Skeletal muscle cell (primary cell): Measurements from ENCODE around the gene UGT2A2.
"Not testable (repeated sequence)": the region's sequence is repeated elsewhere in the genome, so short reads cannot be mapped to it uniquely, and the experiment has no call there.

ENCODE experiments used
- DNase-seq: peaks from one replicate; pipeline ENCODE4 v3.0.0-alpha.2; 2010; ENCODE audit warnings: low read depth
- H3K4me3 ChIP-seq: 2 replicates; pipeline ENCODE4 v1.5.1; 2011; ENCODE audit warnings: low read depth, mild to moderate bottlenecking, control low read depth, low read length, moderate library complexity

The UGT2A2 gene

DNA sequence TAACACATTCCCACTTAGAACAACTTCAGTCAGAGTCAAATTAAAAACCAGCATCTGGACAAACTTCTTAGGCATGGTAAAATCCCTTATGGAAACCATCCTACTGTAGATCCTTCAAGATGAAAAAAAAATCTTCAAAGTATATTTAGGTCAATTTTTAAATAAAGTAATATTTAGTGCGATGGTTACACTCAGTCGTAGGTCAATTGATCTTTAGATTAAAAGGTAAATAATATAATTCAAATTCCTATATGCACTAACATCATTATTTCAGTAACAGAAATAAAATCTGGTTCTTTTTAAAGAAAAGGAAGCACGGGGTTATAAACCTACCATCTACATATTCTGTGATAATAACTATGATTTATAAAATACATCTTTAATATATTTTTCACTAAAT, at the start of gene UGT2A2:
Gene UGT2A2 (minus strand): TSS at position 101 of the 400 bp plus-strand sequence. CDS start 2 bp downstream, at position 99.
- no peak for DNase-seq
- H3K4me3 ChIP-seq = no peak within 1 kb of the TSS

DNA sequence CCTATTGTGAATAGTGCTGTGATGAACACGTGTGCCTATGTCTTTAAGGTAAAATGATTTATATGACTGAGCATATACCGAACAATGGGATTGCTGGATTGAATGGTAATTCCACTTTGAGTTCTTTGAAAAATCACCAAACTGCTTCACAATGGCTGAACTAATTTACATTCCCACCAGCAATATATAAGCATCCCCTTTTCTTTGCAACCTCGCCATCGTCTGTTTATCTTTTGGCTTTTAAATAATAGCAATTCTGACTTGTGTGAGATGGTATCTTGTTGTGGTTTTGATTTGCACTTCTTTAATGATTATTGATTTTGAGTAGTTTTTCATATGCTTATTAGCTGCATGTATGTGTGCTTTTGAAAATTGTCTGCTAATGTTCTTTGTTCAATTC, 45.4 kb upstream of the UGT2A2 start:
- DNase-seq = no peak
- no peak overlapping the region for H3K4me3 ChIP-seq

- no peak overlapping the region for H3K4me3 ChIP-seq
These were observed 29.2 kb upstream of the UGT2A2 start for GRCh38 chr4:69668680-69669079.

GRCh38 chr4:69664009-69664408, 24.6 kb upstream of the UGT2A2 start:
- not testable (repeated sequence) for DNase-seq, H3K4me3 ChIP-seq

More at GRCh38 chr4:69668680-69669079, 29.2 kb upstream of the UGT2A2 start:
- no peak for DNase-seq

- H3K4me3 ChIP-seq, DNase-seq: not testable (repeated sequence)
These were observed 21.8 kb upstream of the UGT2A2 start for GRCh38 chr4:69661130-69661803.

DNA sequence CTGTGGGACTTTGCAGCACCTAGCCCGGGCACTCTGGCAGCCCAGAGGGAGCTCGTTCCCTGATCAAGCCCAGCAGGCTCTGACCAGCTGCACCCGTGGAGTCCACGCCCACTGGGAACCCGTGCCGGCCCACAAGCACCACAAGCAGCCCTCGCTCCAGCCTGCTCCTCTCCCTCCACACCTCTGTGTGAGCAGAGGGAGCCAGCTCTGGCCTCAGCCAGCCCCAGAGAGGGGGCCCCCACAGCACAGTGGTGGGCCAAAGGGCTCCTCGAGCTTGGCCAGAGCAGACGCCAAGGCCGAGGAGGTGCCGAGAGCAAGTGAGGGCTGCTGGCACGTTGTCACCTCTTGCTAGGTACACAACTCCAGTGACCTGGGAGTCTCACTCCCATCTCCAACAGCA, 18.7 kb upstream of the UGT2A2 start:
- no peak overlapping the region for H3K4me3 ChIP-seq
- no peak for DNase-seq

- H3K4me3 ChIP-seq = no peak overlapping the region
- DNase-seq = no peak
These were observed 17.3 kb upstream of the UGT2A2 start for GRCh38 chr4:69656653-69657158.

DNA sequence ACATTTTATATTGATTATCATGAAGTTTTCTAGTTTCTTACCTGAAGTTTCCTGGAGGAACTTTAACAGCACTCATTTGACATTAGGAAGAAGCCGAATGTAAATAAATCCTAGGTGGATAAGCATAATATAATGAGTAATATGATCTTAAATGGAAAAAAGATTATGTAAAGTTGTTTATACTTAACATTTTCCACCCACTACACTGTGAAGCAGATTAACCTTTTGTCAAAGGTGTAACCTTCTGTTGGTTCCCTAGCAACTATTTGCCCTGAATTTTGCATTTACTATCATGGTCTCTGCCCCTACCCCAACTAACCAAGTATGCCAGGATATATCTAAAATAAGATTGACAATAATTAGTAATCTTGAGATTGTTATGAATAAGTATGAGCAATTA, 13.7 kb upstream of the UGT2A2 start, which contains the start of gene UGT2A1:
Gene UGT2A1 (minus strand): TSS at position 101 of the 400 bp plus-strand sequence. CDS start 5,603 bp downstream, outside the sequence.
- no peak for DNase-seq
- H3K4me3 ChIP-seq = no peak within 1 kb of the TSS

GRCh38 chr4:69650872-69651271, 11.4 kb upstream of the UGT2A2 start:
- no peak overlapping the region for H3K4me3 ChIP-seq
- DNase-seq = no peak

DNA sequence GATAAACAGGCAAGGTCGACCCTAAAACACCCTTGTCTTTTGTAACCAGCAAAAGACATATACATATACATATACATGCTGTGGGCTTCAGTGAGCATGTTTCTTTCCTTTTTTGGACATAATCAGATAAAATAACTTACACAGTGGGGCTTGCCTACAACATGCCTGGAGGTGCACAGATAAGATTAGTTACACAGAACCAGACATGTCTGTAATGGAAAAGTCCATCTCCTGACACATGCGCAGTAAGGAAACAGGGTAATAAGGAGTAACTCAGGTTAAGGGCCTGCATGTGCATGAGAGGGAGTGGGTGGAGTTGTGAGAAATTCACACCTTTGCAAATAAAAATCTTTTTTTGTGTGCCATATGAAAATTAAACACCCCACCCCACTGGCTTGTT, 10.2 kb upstream of the UGT2A2 start:
- no peak for DNase-seq
- no peak overlapping the region for H3K4me3 ChIP-seq

DNA sequence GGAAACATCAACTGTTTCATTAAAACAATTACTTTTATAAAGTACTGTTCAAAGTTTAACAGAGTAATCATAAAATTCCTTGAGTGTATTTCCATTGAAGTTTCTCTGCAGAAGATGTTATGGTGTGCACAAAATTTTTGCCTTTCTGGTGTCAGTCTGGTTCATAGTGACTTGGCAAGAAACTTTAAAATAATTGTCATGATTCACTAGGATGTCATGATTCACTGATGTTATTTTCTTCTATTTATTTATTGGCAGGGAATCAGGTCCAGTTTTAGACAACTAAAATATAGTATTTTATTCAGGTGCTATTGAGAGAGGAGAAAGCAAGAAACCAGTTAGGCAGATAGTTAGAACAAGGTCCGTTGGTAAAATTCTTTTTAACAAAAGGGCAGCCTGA, 9.8 kb upstream of the UGT2A2 start:
- H3K4me3 ChIP-seq = no peak overlapping the region
- DNase-seq = no peak

DNA sequence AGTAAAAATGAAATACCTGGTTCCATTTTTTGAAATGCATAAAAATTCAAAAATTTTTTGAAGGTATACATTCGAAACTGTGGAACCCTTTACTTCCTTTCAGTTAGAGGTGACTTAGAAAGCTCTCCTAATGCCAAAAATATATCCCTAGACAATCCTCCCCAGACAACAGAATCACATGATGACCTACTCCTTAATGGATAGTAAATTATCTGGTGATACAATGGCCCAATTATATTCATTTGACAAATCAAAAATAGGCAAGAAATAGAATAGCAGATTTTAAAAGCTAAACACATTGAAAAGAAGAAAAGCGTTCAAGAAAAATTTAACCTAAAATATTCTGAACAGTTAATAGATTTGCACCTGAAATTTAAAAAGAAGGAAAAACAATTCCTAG, 3.5 kb upstream of the UGT2A2 start:
- no peak overlapping the region for H3K4me3 ChIP-seq
- no peak for DNase-seq

GRCh38 chr4:69640289-69640688, 847 bp upstream of the UGT2A2 start:
- no peak for DNase-seq
- no peak overlapping the region for H3K4me3 ChIP-seq

GRCh38 chr4:69617083-69617694, 22.3 kb downstream of the UGT2A2 start:
- H3K4me3 ChIP-seq = no peak overlapping the region
- peak; percentile 17 for DNase-seq

DNA sequence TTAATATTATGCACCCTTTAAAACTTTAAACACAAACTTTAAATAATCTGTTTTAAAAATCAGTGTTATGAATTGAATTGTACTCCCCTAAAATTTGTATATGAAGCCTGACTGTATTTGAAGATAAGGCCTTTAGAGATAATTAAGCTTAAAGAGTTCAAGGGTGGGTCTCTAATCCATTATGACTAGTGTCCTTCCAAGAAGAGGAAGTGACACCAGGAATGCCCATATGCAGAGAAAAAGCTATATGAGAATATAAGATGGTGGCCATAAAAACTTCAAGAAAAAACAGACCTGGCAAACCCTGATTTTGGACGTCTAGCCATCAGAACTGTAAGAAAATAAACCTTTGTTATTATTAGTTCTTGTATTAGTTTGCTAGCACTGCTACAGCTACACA, 29.0 kb downstream of the UGT2A2 start:
- no peak for DNase-seq
- H3K4me3 ChIP-seq = no peak overlapping the region

GRCh38 chr4:69601065-69601464, 38.4 kb downstream of the UGT2A2 start:
- no peak for DNase-seq
- no peak overlapping the region for H3K4me3 ChIP-seq

GRCh38 chr4:69600013-69600412, 39.4 kb downstream of the UGT2A2 start:
- no peak for DNase-seq
- no peak overlapping the region for H3K4me3 ChIP-seq

- H3K4me3 ChIP-seq = no peak overlapping the region
- no peak for DNase-seq
These were observed 45.1 kb downstream of the UGT2A2 start for GRCh38 chr4:69594382-69594781.

DNA sequence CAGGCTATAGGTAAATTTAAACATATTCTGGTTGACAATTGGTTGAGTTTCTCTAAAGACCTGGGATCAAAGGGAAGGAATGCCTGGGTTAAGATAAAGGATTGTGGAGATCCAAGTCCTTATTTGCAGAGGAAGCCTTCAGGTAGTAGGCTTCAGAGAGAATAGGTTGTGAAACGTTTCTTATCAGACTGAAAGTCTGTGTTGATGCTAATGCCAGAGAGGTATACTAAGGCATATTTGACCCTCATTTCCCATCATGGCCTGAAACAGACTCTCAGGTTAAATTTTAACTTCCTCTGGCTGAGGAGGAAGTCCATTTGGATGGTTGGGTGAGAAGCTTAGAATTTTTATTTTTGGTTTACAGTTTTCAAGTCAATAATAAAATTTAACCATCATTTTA, 48.1 kb downstream of the UGT2A2 start:
- H3K4me3 ChIP-seq = no peak overlapping the region

DNA sequence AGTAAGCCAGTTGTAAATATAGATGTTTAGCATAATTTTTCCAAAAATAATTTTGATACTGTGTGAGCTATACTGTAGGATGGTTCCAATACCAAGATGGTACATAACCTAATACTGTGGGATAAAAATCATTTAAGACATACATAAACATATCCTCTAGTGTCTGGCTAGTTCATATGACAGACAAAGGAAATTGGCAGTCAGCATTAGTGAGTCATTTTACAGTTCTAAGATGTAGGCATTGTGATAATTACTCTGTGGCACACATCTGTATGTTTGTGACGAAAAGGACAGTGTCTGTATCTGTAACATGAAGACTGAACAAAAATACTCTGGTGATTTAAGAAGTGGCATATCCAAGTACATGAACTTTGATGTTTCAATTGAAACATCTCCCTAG, 49.6 kb downstream of the UGT2A2 start:
- H3K4me3 ChIP-seq = no peak overlapping the region
- no peak for DNase-seq

More for the DNA sequence above, 48.1 kb downstream of the UGT2A2 start:
- no peak for DNase-seq

- no peak for DNase-seq
- no peak overlapping the region for H3K4me3 ChIP-seq
These were observed 55.3 kb downstream of the UGT2A2 start for GRCh38 chr4:69584135-69584534.
